SU-DHL-6 (cell line): Measurements from ENCODE around the gene LGALS4.
"Not testable (repeated sequence)": the region's sequence is repeated elsewhere in the genome, so short reads cannot be mapped to it uniquely, and the experiment has no call there.

Source experiments
- CTCF ChIP-seq: fragments of 200-600 bp; sonication (generic); IDR thresholded peaks from one replicate; pipeline ENCODE4 v1.5.1; 2017; ENCODE audit warnings: antibody characterized with exemption, mild to moderate bottlenecking, low read length, moderate library complexity; ENCODE audit not compliant: insufficient read depth, poor library complexity, severe bottlenecking
- EZH2phosphoT487 ChIP-seq: fragments of 200-600 bp; sonication (generic), shearing (Covaris generic); conservative IDR thresholded peaks from 2 replicates; pipeline ENCODE4 v1.6.1; 2018; ENCODE audit warnings: mild to moderate bottlenecking, antibody characterized with exemption, low read length, moderate library complexity, mixed read lengths

GRCh38 chr19:38855751-38856150 is 43.0 kb upstream of the LGALS4 start:
- not testable (repeated sequence) for TF ChIP-seq CTCF, EZH2phosphoT487
